NCI-H345 treated with DMSO at 0.1 percent for 48 hours (cell line): ENCODE data around the gene SVEP1.

Source experiments
- DNase-seq: peaks from one replicate; lab custom pipeline; 2025; ENCODE audit not compliant: unreplicated experiment; lab: John Stamatoyannopoulos, UW

Gene SVEP1

DNA sequence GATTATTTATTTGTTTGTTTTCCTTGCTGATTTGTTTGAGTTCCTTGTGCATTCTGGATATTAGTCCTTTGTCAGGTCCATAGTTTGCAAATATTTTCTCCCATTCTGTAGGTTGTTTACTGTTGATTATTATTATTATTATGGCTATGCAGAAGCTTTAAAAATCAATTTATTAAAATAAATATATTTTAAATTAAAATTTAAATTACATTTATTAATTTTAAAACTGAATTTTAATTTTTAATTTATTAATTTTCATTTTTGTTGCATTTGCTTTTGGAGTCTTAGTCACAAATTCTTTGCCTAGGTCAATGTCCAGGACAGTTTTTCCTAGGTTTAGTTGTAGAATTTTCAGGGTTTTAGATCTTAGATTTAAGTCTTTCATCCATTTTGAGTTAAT lies 50.9 kb downstream of the SVEP1 start:
- no peak for DNase-seq

DNA sequence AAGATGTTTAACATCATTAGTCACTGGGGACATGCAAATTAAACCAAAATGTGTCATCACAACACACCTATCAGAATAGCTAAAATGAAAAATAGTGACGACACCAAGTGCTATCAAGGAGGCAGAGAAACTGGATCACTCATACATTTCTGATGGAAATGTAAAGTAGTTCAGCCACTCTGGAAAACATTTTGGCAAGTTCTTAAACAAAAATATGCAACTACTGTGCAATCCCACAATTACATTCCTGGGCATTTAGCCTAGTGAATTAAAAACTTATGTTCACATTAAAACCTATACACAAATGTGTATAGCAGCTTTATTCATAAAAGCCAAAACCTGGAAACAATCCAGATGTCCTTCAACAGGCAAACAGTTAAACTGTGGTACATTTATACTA lies 53.1 kb downstream of the SVEP1 start:
- DNase-seq = no peak

GRCh38 chr9:110521206-110521605 lies 58.3 kb downstream of the SVEP1 start:
- DNase-seq = no peak

DNA sequence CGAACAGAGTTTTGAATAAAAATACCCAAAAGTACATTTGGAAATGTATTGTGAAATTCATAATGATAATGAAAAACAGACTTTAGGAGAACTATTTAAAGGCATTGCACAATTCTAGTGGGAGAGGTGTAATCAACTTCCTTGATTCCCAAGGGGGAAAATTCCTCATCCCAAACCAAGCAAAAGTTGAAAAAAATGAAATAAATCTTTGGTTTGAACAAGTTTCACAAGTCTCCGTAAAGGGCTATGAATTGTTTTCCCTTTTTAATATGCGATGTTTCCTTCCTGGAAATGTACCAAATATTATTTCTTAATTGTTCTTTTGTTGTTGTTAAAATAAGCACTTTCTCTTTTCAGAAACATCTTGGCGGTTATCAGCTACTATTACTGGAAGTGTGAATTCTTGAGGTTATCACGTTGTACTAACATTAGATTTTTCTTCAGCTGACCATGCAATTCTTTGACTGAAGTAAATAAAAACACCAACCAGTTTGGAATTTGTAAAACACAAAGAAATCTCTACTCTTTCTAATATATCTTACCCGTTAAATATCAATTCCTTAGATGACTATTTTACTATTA lies 59.3 kb downstream of the SVEP1 start:
- no peak for DNase-seq

DNA sequence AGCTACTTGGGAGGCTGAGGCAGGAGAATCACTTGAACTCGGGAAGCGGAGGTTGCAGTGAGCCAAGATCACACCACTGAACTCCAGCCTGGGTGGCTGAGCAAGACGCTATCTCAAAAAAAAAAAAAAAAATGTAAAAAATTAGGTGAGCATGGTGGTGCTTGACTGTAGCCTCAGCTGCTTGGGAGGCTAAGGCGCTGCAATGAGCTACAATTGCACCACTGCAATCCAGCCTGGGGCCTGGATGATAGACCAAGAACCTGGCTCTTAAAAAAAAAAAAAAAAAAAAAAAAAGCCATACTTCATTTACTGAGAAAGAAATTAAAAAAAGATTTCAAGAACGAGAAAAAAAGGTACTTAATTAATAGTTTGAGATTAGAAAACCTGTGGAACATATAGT lies 62.1 kb downstream of the SVEP1 start:
- no peak for DNase-seq

DNA sequence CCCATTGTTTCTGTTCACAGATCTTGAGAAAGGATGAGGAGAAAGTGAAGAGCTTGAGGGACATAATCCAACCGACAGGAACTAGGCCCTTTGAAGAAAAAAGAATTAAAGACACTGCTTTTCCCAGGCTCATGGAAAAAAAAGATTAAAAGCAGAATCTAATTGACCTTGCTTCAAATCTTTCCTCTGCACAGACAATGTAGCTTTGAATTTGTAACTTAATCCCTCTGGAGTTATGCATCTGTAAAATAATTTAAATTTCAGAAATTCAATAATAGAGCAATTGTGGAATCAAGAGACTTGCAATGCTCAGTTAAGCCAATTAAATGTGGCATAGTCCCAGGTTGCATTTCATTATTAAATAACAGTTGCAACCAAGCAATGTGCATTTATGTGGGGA lies 64.6 kb downstream of the SVEP1 start:
- no peak for DNase-seq

DNA sequence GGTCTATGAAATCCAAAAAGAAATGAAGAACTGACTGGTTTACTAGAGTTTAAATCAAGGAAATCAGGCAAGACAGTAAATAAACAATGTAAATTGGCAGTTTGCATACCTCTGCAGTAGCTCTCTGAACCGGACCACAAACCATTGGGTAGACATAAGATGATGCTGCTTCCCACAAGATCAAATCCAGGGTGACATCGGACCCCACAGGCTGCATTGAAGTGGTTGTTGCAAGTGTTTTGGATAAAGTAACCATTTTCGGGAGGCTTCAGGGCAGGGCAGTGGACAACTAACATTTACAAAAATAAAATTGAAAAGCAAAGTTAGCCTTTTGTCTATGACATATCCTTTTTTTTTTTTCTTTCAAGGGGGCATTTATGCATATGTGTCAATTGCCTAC lies 66.7 kb downstream of the SVEP1 start:
- no peak for DNase-seq

GRCh38 chr9:110509792-110510191 lies 69.7 kb downstream of the SVEP1 start:
- DNase-seq = no peak

- DNase-seq = no peak
Observed at GRCh38 chr9:110502842-110503241, 76.7 kb downstream of the SVEP1 start.

DNA sequence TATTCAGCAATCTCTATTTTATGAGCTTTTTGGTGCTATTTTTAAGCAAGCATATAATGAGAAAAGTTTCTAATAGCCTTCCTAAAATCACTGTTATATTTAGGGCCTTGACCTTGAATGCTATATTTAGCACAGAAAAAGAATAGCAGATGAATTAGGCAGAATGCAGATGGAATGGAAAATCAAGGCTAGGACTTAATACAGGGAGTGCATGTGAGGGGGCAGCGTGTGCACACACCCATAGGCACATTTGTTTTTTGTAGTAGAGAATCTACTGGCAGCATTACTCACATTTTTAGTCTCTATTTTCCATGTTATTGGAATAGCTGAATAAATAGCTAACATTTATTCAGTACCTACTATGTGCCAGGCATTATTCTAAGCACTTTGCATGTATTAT lies 79.9 kb downstream of the SVEP1 start:
- DNase-seq = no peak

GRCh38 chr9:110487196-110487595 lies 92.3 kb downstream of the SVEP1 start:
- DNase-seq = no peak

DNA sequence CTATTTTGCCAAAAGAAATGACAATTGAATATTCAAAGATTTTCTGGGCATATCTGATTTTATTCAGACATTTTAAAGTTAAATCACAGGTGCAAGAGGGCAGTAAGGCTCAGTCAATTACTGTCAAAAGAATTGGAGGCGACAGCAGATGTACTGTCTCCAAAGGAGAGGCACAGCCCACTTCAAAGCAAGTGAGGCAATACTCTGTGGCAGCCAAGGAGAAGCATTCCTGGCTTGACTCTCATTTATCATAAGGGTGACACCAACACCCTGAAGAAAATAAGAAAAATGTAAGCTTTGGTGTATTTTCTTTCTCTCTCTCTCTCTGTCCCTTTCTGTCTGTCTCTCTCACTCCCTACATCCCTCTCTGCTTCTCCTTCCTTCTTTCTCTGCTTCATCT lies 93.3 kb downstream of the SVEP1 start:
- DNase-seq = no peak

- no peak for DNase-seq
Observed at GRCh38 chr9:110479481-110479880, 100.1 kb downstream of the SVEP1 start.

- DNase-seq = no peak
Observed at GRCh38 chr9:110476251-110476650, 103.3 kb downstream of the SVEP1 start.

DNA sequence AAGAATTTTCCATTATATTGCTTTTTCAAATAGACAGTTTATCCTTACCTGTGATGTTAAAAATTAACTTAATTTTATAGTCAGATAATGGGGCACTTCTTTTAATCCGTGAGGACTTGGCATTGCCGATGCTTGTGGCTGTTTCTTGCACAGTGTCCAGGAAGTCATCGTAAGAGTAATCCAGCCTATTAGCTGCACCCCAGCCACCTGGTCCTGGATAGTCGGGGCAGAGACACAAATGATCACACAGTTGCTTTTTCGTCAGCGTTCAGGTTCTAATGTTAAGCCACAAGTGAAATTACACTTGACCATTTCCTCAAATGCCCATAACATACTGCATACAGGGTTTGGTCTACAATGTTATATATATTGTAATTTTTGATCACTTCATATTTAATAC lies 107.4 kb downstream of the SVEP1 start:
- no peak for DNase-seq

- no peak for DNase-seq
Observed at GRCh38 chr9:110468950-110469349, 110.6 kb downstream of the SVEP1 start.

GRCh38 chr9:110465190-110465589 lies 114.4 kb downstream of the SVEP1 start:
- no peak for DNase-seq

DNA sequence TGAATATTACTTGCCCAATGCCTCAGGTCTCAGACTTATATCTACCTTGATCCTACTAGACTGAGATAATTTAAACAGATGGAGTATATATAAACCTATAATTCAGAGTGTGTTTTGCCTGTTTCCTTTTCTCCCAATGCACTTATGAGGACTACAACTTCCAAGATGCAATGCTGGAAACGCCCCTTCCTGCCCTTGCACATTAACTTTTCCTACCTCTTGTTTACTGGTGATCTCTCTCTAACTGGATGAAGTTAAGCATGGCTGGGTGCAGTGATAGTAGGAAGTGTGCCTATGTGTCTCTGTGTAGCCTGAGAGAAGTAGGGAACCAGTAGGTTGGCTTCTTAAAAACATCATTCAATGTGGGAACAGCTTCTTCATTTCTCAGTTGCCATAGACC lies 115.2 kb downstream of the SVEP1 start:
- no peak for DNase-seq

GRCh38 chr9:110463499-110463898 lies 116.0 kb downstream of the SVEP1 start:
- no peak for DNase-seq

DNA sequence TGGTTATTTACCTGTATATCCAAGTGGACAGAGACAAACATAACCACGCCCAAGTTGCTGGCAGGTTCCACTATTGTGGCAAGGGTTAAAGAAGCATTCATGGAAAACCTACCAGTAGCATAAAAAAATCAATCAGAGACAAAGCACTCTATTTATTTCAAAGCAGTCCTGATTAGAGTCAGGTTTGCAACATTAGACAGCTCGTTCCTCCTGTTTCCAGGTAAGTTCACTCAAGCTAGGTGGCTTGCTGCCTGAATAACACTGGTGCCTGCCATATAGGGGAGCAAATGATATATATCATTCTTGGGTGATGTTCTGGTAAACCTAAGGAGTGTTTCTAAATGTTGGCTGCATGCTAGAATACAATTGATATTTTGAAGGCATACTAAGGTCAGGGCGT lies 122.3 kb downstream of the SVEP1 start:
- DNase-seq = no peak

- no peak for DNase-seq
Observed at GRCh38 chr9:110456681-110457080, 122.9 kb downstream of the SVEP1 start.

DNA sequence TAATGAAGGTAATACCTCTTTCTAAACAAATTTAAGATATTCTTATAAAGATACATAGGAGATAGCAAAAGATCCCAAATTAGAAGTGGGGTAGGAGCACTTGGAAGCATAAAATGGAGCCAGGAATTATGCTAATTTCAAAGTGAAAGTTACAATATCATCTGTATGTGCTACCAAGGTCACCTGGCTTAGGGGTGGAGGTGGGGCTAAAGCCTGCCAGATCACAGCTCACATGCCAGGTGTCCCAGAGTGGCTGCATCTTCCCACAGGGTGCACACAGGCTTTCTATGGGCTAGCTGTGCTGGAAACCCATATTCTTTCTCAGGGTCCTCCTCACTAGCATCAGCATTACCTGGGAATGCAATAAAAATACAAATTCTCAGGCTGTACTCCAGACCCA lies 123.7 kb downstream of the SVEP1 start:
- no peak for DNase-seq

GRCh38 chr9:110452227-110452801 lies 127.2 kb downstream of the SVEP1 start:
- no peak for DNase-seq
